Lung microvascular endothelial cell (primary cell): ENCODE measurements around the gene FAM13C. TPM values are rescaled to one million over a fixed set of nuclear protein-coding genes. Genes with fewer than 3 reads are reported as not detected.
"Not testable (repeated sequence)": the region's sequence is repeated elsewhere in the genome, so short reads cannot be mapped to it uniquely, and the experiment has no call there.

Source experiments
- DNase-seq, 2 donors: peaks; one replicate each; pipeline versions ENCODE4 v3.0.0 to v3.0.0-alpha.2; 2010; ENCODE audit warnings: low read depth in 2 of 2
- total RNA-seq: library from RNA; depleted of rRNA; stranded (reverse); fragments of >200 nt; gene quantifications from 2 replicates; pipeline ENCODE4 v1.2.1, GENCODE V29; 2014

Gene FAM13C
- total RNA-seq, 1 donor from 2014 or later, result 0.20 TPM

DNA sequence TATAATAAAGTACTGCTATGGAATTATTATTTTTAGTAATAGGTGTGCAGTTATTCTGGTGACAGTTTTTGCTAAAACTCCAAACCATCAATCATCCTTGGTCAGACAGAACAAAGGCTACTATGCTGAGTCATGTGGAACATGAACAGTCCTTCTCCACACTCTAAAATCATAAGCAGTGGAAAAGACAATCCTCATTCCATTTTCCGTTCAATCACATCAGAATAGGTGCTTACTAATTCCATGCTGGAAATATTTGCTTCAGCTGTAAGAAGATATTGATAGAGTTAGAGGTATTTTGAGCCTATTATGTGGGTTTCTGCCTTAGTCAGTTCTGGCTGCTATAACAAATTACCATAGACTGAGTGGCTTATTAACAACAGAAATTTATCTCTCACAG is 82.9 kb downstream of the FAM13C start:
- DNase-seq, result no peak

DNA sequence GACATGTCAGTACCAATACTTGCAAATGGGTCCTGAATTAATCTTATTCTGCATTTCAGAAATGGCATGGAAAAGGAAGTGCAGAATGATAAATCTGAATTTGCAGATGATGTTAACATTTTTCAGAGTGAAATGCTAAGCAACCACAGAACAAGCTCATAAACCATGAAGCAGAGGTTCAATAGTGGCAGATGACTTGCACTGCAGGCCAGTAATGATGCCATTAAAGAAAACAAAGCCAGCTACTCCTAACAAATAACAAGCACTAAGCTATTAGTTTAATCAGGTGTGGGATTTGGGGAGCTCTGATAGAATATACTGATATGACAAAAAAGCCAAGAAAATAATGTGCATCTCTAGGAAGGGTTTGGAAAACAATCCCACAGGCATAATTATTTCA is 85.4 kb downstream of the FAM13C start:
- no peak for DNase-seq

DNA sequence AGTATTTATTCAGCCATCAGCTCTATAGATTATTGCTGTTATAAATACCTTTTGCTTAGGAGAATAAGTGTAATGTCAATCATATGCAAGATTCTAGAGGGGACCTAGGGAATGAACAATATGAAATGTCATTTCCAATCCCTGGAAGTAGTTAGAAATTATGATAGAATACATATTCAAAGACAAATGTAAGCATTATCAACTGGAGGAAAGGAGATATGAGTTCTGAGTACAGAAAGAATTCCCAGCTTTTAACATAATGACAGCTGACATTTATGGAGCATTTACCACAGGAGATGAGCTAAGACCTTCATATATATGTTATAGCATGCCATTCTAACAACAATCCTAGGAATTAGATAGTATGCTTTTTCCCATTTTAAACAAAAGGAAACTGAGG is 86.2 kb downstream of the FAM13C start:
- DNase-seq, result no peak

DNA sequence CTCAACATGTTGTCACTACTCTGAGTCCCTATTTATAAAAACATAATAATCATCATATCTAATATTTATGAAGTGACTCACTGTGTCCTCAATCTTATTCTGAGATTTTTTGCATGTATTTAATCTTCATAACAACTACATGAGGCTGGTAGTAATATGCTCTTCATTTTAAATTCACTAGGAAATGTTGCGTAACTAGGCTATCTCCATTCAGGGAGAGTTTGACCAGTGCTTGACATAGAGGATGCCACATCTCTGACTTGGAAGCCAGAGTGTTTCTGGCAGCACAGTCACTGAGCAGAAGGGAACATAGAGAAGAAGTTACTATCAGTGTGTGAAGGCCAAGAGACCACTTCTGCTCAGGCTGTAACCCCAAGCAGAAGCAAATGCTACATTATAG is 88.9 kb downstream of the FAM13C start:
- DNase-seq, result no peak

DNA sequence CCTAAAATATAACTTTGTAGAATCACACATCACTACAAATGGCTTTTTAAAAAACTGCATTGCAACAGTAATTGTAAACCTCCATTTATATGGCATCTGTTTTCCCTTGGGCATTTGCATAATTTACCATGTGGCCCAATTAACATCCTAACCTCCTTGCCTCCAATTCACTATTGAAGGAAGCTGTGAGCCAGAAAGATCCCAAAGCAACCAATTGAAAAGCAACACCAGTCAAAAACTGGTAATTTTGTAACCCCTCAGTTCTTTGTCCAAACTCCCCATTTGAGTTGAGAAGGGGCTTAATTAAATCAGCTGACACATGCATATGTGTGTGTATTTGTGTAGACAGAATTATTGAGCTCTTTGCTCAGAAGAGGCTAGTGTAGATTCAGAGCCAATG is 90.3 kb downstream of the FAM13C start:
- no peak for DNase-seq

GRCh38 chr10:59271160-59271559 is 91.2 kb downstream of the FAM13C start:
- no peak for DNase-seq

GRCh38 chr10:59270492-59270891 is 91.9 kb downstream of the FAM13C start:
- no peak for DNase-seq

GRCh38 chr10:59269651-59270050 is 92.7 kb downstream of the FAM13C start:
- no peak for DNase-seq

GRCh38 chr10:59268460-59268859 is 93.9 kb downstream of the FAM13C start:
- DNase-seq, result no peak

DNA sequence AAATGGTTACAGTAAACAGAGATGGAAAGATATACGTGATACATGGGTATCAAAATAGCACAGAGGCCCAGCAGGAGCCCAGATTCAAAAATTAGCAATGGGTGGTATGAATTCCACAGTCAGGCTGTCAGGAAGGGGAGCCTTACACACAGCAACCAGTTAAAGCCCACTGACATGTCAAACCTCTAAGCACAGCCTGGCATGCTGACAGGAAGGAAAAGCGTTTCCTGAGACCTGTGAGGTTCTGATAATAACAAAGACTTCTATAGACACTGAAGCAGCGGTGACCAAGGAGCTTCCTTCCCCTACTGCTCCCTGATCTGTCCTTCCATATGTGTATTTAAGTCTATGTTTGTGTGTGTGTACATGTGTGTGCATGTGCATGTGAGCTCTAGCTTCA is 96.0 kb downstream of the FAM13C start:
- DNase-seq, result no peak

- no peak for DNase-seq
These were observed 97.2 kb downstream of the FAM13C start for GRCh38 chr10:59265141-59265540.

- DNase-seq, result no peak
These were observed 103.5 kb downstream of the FAM13C start for GRCh38 chr10:59258890-59259289.

GRCh38 chr10:59257224-59257623 is 105.1 kb downstream of the FAM13C start:
- no peak for DNase-seq

GRCh38 chr10:59255463-59255862 is 106.9 kb downstream of the FAM13C start:
- DNase-seq, result no peak

DNA sequence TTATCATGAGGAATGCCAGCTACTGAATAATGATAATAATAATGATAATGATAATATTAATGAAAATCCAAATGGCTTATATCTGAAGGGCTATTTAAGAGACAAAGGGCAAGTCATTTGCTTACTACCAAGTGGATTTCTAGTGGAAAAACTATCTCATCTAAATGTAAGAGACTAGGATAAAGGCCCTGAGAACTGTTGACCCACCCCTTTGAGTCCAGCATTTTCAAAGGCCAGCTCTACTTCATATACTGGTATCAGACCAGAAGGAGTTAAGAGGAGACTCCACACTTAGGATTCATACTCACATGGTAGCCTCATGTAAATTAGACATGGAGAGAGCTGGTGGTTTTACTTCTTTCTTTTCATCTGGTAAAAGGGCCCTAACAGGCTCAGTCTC is 109.9 kb downstream of the FAM13C start:
- DNase-seq, result no peak

DNA sequence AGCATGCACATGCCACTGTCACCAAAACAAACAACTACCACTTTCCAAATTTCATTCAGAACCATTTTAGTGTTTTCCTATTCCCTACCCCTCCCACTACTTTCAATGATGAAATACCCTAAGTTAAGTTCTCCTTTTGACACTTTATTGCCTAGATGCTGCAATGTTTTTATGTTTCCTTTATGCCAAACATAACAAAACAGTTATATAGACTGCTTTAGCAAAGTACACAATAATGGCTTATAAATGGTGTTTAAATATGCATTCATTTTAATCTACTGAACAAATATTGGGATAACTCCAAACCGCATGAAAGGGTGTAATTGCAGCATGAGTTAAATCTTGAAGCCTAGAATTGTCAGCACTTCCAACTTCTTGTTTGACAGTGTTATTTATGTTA is 116.7 kb downstream of the FAM13C start:
- no peak for DNase-seq

DNA sequence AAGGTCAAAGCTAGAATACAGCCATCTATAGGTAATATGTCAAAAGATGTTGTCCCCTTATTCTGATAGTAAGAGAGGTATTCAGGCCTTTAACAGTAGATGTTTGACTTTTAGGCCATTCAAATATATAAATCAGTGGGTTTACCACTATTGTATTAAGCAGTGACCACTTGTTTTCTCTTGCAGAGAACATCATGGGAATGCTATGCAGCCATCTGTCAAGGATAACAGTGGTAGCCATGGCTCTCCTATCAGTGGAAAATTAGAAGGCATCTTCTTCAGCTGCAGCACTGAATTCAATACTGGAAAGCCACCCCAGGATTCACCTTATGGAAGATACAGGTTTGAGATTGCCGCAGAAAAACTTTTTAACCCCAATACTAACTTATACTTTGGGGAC is 117.5 kb downstream of the FAM13C start:
- no peak for DNase-seq

GRCh38 chr10:59243611-59244195 is 118.6 kb downstream of the FAM13C start:
- DNase-seq, result no peak

DNA sequence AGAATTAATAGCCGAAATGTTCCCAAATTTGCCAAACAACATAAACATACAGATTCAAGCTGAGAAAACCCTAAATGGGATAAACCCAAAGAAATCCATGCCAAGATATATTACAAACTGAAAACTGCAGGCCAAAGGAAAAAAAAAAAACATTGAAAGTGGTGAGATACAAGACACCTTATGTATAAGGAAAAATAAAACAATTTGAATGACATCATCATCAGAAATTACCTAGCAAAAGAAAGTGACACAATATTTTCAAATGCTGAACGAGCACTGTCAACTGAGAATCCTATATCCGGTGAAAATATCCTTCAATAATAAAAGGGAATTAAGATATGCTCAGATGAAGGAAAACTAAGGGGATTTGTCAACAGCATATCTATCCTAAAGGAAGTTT is 119.4 kb downstream of the FAM13C start:
- no peak for DNase-seq

DNA sequence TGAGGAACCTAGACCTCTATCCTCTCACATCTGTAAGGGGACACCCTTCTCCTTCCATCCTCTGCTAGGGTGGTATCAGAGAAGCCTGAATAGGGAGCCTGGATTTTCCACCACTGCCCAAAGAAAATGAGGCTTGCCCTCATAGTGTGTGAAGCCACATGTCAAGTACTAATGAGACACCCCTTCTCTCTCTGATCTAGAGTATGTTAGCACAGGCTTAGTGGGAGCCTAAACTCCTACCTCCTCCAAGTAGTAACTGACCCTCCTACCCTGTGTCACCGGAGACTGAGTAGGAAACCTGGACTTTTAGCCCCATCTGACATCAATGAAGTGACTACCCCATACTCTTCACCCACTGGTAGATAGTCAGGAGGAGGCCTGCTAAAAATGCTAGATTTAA is 120.3 kb downstream of the FAM13C start:
- DNase-seq, result no peak

GRCh38 chr10:59240582-59241183 is 121.7 kb downstream of the FAM13C start:
- peak; percentile 36 to 61 for DNase-seq

DNA sequence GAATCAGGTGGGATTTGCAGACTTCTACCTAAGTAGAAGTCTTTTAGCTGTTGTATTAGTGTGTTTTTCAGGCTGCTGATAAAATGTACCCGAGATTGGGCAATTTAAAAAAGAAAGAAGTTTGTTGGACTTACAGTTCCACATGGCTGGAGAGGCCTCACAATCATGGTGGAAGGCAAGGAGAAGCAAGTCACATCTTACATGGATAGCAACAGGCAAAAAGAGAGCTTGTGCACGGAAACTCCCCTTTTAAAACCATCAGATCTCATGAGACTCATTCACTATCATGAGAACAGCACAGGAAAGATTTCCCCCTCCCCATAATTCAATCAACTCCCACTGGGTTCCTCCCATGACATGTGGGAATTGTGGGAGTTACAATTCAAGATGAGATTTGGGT is 123.2 kb downstream of the FAM13C start:
- DNase-seq, result not testable (repeated sequence)

DNA sequence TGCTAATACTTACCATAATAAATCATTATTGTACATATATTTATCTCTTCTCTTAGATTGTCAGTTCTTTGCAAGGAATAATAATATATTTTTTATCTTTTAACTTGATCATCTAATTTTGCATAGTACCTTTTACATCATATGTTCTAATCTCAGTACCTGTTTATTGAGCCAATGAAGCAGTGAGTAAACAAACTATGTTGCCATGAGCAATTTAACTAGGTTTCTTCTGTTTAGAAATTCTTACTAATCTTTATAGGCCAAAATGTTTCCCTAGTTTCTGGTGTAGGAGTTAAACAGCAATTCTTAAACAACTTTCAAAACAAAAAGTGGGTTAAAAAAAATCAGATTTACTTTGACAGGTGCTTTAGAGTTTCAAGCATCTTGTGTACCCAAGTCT is 124.6 kb downstream of the FAM13C start:
- DNase-seq, result no peak
